GM18873 (cell line): Measurements from ENCODE around the gene ABCC10.
"Not testable (repeated sequence)": the region's sequence is repeated elsewhere in the genome, so short reads cannot be mapped to it uniquely, and the experiment has no call there.

Experiments
- ATAC-seq: cut with Tn5 transposase; IDR thresholded peaks from one replicate; pipeline ENCODE4 v1.9.1; 2021; ENCODE audit warnings: mild to moderate bottlenecking, moderate library complexity, moderate number of reproducible peaks; ENCODE audit not compliant: unreplicated experiment, low FRiP score

The ABCC10 gene

GRCh38 chr6:43410776-43411175 is 16.6 kb upstream of the ABCC10 start:
- not testable (repeated sequence) for ATAC-seq

- ATAC-seq: no peak
These were observed 14.8 kb upstream of the ABCC10 start for GRCh38 chr6:43412541-43412940.

GRCh38 chr6:43413002-43413401 is 14.3 kb upstream of the ABCC10 start:
- no peak for ATAC-seq

GRCh38 chr6:43415275-43415674 is 12.1 kb upstream of the ABCC10 start:
- ATAC-seq: not testable (repeated sequence)

- no peak for ATAC-seq
These were observed 10.4 kb upstream of the ABCC10 start for GRCh38 chr6:43416935-43417334.

GRCh38 chr6:43420012-43420709 is 7.2 kb upstream of the ABCC10 start:
- ATAC-seq: no peak

- ATAC-seq: no peak
These were observed 5.5 kb upstream of the ABCC10 start for GRCh38 chr6:43421831-43422230.

GRCh38 chr6:43425083-43425482 is 2.3 kb upstream of the ABCC10 start:
- ATAC-seq: not testable (repeated sequence)

GRCh38 chr6:43426928-43427405 is 374 bp upstream of the ABCC10 start:
- ATAC-seq: no peak

GRCh38 chr6:43428112-43428570 is 800 bp downstream of the ABCC10 start:
- peak; percentile 43 for ATAC-seq

GRCh38 chr6:43428874-43429273 is 1.5 kb downstream of the ABCC10 start:
- ATAC-seq: no peak

GRCh38 chr6:43432009-43432945 is 4.9 kb downstream of the ABCC10 start:
- no peak for ATAC-seq

GRCh38 chr6:43433148-43433547 is 5.8 kb downstream of the ABCC10 start:
- no peak for ATAC-seq

GRCh38 chr6:43434001-43434840 is 6.9 kb downstream of the ABCC10 start:
- no peak for ATAC-seq

GRCh38 chr6:43434943-43435342 is 7.6 kb downstream of the ABCC10 start:
- no peak for ATAC-seq

- no peak for ATAC-seq
These were observed 8.5 kb downstream of the ABCC10 start for GRCh38 chr6:43435682-43436437.

- ATAC-seq: no peak
These were observed 9.4 kb downstream of the ABCC10 start for GRCh38 chr6:43436577-43437282.

GRCh38 chr6:43437700-43438099 is 10.4 kb downstream of the ABCC10 start:
- no peak for ATAC-seq

GRCh38 chr6:43442935-43443334 is 15.6 kb downstream of the ABCC10 start:
- ATAC-seq: no peak
